ENCODE measurements around the gene MSLN. TPM values are rescaled to one million over a fixed set of nuclear protein-coding genes. Genes with fewer than 3 reads are reported as not detected.

The MSLN gene
- total RNA-seq, 2 experiments from 2014 or later = not detected

- H3K36me3 Mint-ChIP-seq = no peaks in the 10 kb centered on the region
- intact Hi-C loops (cut with micrococcal nuclease) = loop anchor here (5.0 kb wide), 1 partner anchor 242 kb away; no protein-coding TSS in a partner anchor
- H3K4me3 Mint-ChIP-seq = no peak overlapping the region
- peaks cover 24% of the 10 kb centered on the region for H3K27me3 Mint-ChIP-seq
- ChIA-PET POLR2A (no interaction called here), CTCF (interaction anchor here (0.8 to 3.5 kb wide), 3 partner anchors 240 to 288 kb away, joined by 3 to 13 read pairs (median 3); no protein-coding TSS in a partner anchor)
- DNase-seq = no peak
- peaks cover 8% of the 10 kb centered on the region for H3K4me1 Mint-ChIP-seq (ENCODE audit: low read depth)
- no peaks in the 10 kb centered on the region for H3K9me3 Mint-ChIP-seq
- H3K27ac Mint-ChIP-seq = no peak overlapping the region
These were observed 54.4 kb downstream of the MSLN start for GRCh38 chr16:814974-815373.

GRCh38 chr16:815861-816260, 55.3 kb downstream of the MSLN start:
- no peaks in the 10 kb centered on the region for H3K9me3 Mint-ChIP-seq
- H3K36me3 Mint-ChIP-seq = no peaks in the 10 kb centered on the region
- no peak overlapping the region for H3K27ac Mint-ChIP-seq
- peaks cover 26% of the 10 kb centered on the region for H3K27me3 Mint-ChIP-seq
- intact Hi-C loops (cut with micrococcal nuclease) = loop anchor here (5.0 kb wide), 1 partner anchor 241 kb away; no protein-coding TSS in a partner anchor
- H3K4me1 Mint-ChIP-seq (ENCODE audit: low read depth) = peaks cover 10% of the 10 kb centered on the region
- CTCF ChIA-PET = interaction anchor here (0.7 to 3.5 kb wide), 2 partner anchors 164 to 240 kb away, joined by 3 to 13 read pairs; no protein-coding TSS in a partner anchor
- no peak overlapping the region for H3K4me3 Mint-ChIP-seq
- DNase-seq = no peak
- POLR2A ChIA-PET = no interaction called here

- Mint-ChIP-seq H3K27me3 (peaks cover 22% of the 10 kb centered on the region), H3K9me3 (no peaks in the 10 kb centered on the region), H3K27ac (no peak overlapping the region), H3K36me3 (no peaks in the 10 kb centered on the region), H3K4me1 (ENCODE audit: low read depth) (peaks cover 10% of the 10 kb centered on the region), H3K4me3 (no peak overlapping the region)
- DNase-seq = no peak
- intact Hi-C loops (cut with micrococcal nuclease) = loop anchor here (5.0 kb wide), 1 partner anchor 240 kb away; no protein-coding TSS in a partner anchor
- ChIA-PET POLR2A (no interaction called here), CTCF (no interaction called here)
These were observed 56.7 kb downstream of the MSLN start for GRCh38 chr16:817001-817906.

- Mint-ChIP-seq H3K36me3 (no peaks in the 10 kb centered on the region), H3K27ac (no peak overlapping the region), H3K27me3 (peaks cover 17% of the 10 kb centered on the region), H3K4me1 (ENCODE audit: low read depth) (peaks cover 10% of the 10 kb centered on the region), H3K4me3 (no peak overlapping the region), H3K9me3 (no peaks in the 10 kb centered on the region)
- DNase-seq = no peak
- CTCF ChIA-PET = no interaction called here
- intact Hi-C loops (cut with micrococcal nuclease) = loop anchor here (5.0 kb wide), 1 partner anchor 239 kb away; no protein-coding TSS in a partner anchor
- POLR2A ChIA-PET = no interaction called here
These were observed 57.6 kb downstream of the MSLN start for GRCh38 chr16:818132-818531.

Small RNA genes lying within 50 kb of the gene (microRNA-seq; reads per million reads assigned to microRNA genes)
- gene MIR662 (ENCODE audit: borderline microRNAs expressed, borderline number of aligned reads, borderline replicate concordance) = not detected

Other genes with a start within 250 kb of the MSLN start
- gene CAPN15, start 233.0 kb upstream of the MSLN start, total RNA-seq = 10 to 100 TPM; 69.7 to 76.2 TPM
- not detected for gene PRR35, start 200.3 kb upstream of the MSLN start, total RNA-seq
- under 1 TPM; 0.31 to 0.45 TPM for gene NHLRC4, start 193.7 kb upstream of the MSLN start, total RNA-seq
- 10 to 100 TPM; 24.2 to 26.2 TPM for gene PIGQ, start 190.8 kb upstream of the MSLN start, total RNA-seq
- gene RAB40C, start 170.7 kb upstream of the MSLN start, total RNA-seq = 10 to 100 TPM; 10.1 to 10.6 TPM
- gene WFIKKN1, start 129.7 kb upstream of the MSLN start, total RNA-seq = under 1 TPM; 0.05 to 0.07 TPM
- gene METTL26, start 124.4 kb upstream of the MSLN start, total RNA-seq = 100 to 1,000 TPM; 113 to 117 TPM
- 10 to 100 TPM; 41.1 to 44.1 TPM for gene MCRIP2, start 118.9 kb upstream of the MSLN start, total RNA-seq
- 10 to 100 TPM; 52.8 to 58.2 TPM for gene WDR90, start 111.4 kb upstream of the MSLN start, total RNA-seq
- 100 to 1,000 TPM; 112 to 128 TPM for gene RHOT2, start 92.6 kb upstream of the MSLN start, total RNA-seq
- gene RHBDL1, start 85.1 kb upstream of the MSLN start, total RNA-seq = under 1 TPM; 0.57 to 0.82 TPM
- gene STUB1, start 80.3 kb upstream of the MSLN start, total RNA-seq = 10 to 100 TPM; 70.9 to 74.9 TPM
- 10 to 100 TPM; 29.8 to 30.3 TPM for gene JMJD8, start 76.4 kb upstream of the MSLN start, total RNA-seq
- 10 to 100 TPM; 17.7 to 18.5 TPM for gene WDR24, start 70.3 kb upstream of the MSLN start, total RNA-seq
- 10 to 100 TPM in 1 of 2 experiments, 1 to 10 TPM in 1; 7.7 to 14.1 TPM for gene FBXL16, start 54.9 kb upstream of the MSLN start, total RNA-seq
- gene METRN, start 45.6 kb upstream of the MSLN start, total RNA-seq = 10 to 100 TPM; 14.6 to 16.0 TPM
- 10 to 100 TPM; 31.2 to 34.9 TPM for gene ANTKMT, start 39.6 kb upstream of the MSLN start, total RNA-seq
- gene CCDC78, start 34.3 kb upstream of the MSLN start, total RNA-seq = 1 to 10 TPM; 3.3 to 4.2 TPM
- 10 to 100 TPM; 14.2 to 15.2 TPM for gene HAGHL, start 33.6 kb upstream of the MSLN start, total RNA-seq
- 10 to 100 TPM; 31.8 to 32.2 TPM for gene CIAO3, start 19.7 kb upstream of the MSLN start, total RNA-seq
- gene RPUSD1, start 27.6 kb downstream of the MSLN start, total RNA-seq = 10 to 100 TPM; 13.7 to 15.5 TPM
- gene CHTF18, start 27.9 kb downstream of the MSLN start, total RNA-seq = 100 to 1,000 TPM; 101 to 102 TPM
- not detected for gene GNG13, start 40.0 kb downstream of the MSLN start, total RNA-seq
- 10 to 100 TPM; 14.4 to 15.4 TPM for gene LMF1, start 210.2 kb downstream of the MSLN start, total RNA-seq
- 1 to 10 TPM; 2.0 to 2.6 TPM for gene SOX8, start 221.0 kb downstream of the MSLN start, total RNA-seq

All from activated CD4-positive, alpha-beta memory T cell treated with anti-CD3 and anti-CD28 coated beads for 36 hours (primary cell).